Right ventricle myocardium superior (tissue), 1 donor: Measurements from ENCODE around the gene TASP1. TPM values are rescaled to one million over a fixed set of nuclear protein-coding genes. Genes with fewer than 3 reads are reported as not detected.
A peak's percentile ranks its signal among the peaks of the same experiment; 100 is the strongest.
"Not testable (repeated sequence)": the region's sequence is repeated elsewhere in the genome, so short reads cannot be mapped to it uniquely, and the experiment has no call there.

Experiments used
- ATAC-seq: fragments of 200-7000 bp; cut with Tn5 transposase; one replicate; pipeline ENCODE4 v1.9.1; 2020; ENCODE audit warnings: mild to moderate bottlenecking; ENCODE audit not compliant: poor library complexity
- DNase-seq: peaks from one replicate; pipeline ENCODE4 v3.0.0-alpha.2; 2020
- intact Hi-C: fragments of 100-400 bp; cut with DNase I; formaldehyde crosslinking; loops from one replicate; pipeline ENCODE4 v1.11.2; 2022
- total RNA-seq: library from RNA; stranded (reverse); fragmentation: NEBNext Ultra II Directional; extraction: Animal tissue kit (Norgen Biotek cat#: 25700); gene quantifications from one replicate; pipeline ENCODE4 v1.2.1, GENCODE V29; 2021
- donor health status: DM: no; HTN: yes; CAD: no; lungs with severe emphysema.

TASP1 gene
- total RNA-seq, 1 donor from 2014 or later = 4.7 TPM

DNA sequence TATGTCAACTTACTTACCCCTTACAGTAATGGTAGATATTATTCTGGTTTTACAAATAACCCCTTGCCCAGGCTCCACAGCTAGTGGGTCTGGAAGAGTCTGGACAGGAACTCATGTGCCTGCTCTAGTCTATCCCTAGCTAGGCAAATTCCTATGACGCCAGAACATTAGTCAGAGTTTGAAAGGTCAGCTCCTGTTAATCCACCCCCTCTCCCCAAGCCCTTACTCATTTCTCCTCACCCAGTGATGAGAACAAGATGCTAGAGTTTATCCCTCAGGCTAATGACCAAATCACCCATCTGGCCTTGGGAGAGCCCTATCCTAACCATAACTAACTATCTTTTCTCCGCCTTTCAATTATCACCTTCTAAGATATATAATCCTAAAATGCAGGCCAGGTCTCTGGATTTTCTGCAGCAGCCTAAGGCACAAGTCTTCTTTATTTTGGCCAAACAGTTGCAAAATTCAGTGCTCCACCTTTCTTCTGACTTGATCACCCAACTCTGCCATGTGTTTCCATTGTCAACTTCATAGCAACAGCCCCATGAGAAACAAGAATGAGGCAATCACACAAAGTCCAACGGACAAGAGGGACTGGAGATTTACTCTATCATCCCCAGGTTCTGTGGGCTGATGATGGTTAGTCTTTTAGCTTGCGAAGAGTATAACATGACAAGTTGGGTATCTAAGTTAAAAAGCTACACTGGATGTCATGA lies 113.3 kb downstream of the TASP1 start:
- no peak for ATAC-seq
- intact Hi-C loops = no loop called here
- DNase-seq = no peak

DNA sequence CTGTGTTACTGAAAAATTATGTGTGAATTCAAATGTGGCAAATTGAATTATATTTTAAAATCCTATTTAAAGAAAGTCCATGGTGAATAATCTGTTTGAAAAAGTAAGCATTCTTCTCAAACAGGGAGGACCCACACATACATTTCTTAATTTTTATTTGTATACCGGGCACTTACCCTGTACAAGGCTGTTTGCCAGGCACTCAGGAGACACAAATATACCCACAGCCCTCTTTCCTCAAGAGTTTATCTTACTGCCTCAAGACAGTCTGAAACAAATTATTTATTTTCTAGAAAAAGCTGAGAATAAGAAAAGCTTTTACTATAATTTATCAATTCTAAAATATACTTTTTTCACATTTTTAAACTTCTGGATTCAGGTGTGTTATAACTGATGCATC lies 114.4 kb downstream of the TASP1 start:
- ATAC-seq (no peak), DNase-seq (no peak)
- intact Hi-C loops = no loop called here

DNA sequence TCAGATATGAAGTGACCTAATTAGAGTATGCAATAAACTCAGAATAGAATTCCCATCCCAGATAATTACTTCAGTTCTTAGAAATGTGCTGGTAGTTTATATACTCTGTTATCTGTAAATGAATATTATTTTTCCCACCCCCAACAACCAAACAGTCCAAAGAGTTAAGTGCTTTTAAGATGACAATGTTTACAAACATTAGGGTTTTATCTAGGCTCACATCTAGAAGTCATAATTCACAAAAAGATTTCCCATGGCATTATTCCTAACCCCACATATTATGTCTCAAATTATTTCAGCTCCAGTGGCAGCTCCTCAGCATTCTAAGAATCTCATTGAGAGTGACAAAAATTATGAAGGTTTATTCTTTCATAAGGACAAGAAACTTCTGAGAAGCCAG lies 120.9 kb downstream of the TASP1 start:
- intact Hi-C loops = no loop called here
- DNase-seq (no peak), ATAC-seq (no peak)

- ATAC-seq (no peak), DNase-seq (no peak)
- intact Hi-C loops = no loop called here
Measured at GRCh38 chr20:13515796-13516558, 122.8 kb downstream of the TASP1 start.

DNA sequence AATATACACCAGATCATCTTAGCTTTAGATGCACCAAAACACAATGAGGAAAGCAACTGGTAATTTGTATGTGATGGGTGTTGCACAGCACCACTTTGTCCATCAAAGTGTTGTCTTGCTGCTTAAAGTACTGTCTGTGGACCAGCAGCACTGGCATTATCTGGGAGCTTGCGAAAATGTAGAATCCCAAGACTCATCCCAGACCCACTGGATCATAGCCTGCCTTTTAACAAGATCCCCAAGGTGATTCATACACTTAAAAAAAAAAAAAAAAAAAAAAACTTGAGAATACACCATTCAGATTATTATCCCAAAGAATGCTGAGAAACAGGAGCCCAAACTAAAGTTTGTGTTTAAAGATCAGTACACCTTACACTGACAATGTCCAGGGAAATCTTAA lies 123.4 kb downstream of the TASP1 start:
- no peak for DNase-seq
- intact Hi-C loops = no loop called here
- no peak for ATAC-seq

GRCh38 chr20:13510837-13511488 lies 127.8 kb downstream of the TASP1 start:
- DNase-seq (no peak), ATAC-seq (peak; percentile 65)

GRCh38 chr20:13507646-13508045 lies 131.1 kb downstream of the TASP1 start:
- ATAC-seq (no peak), DNase-seq (no peak)
- intact Hi-C loops = no loop called here

More at GRCh38 chr20:13510837-13511488, 127.8 kb downstream of the TASP1 start:
- intact Hi-C loops = no loop called here

DNA sequence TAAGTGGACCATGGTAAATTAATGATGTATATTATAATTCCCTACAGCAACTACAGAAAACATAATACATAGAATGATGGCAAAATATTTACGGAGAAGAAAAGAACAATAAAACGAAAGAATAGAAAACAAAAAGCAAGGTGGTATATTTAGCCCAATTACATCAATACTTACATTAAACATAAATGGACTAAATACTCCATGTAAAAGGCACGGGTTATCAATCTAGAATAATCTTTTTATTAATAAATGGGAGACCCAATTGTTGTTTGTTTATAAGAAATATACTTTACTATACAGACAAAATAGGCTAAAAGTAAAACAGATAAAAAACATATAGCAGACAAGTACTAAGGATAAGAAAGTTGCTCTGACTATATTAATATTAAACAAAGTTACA lies 137.2 kb downstream of the TASP1 start:
- DNase-seq = no peak
- no peak for ATAC-seq
- intact Hi-C loops = no loop called here

DNA sequence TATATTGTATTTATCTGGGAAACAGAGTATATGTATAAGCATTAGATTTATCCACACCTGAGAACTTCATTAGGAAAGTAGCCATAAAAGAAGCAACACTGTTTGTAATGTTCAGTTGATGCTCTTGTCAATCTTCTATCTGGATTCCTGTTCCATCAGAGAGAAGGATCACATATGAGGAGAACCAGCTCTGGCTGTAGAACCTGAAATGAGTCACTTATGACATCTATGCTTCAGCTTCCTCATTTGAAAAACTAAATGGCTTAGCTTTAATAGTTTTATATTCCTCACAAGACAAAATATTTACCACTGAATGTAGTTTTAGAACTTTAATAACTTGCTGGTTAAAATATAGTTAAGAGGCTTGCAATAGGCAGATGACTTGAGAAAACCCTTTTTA lies 144.7 kb downstream of the TASP1 start:
- DNase-seq (no peak), ATAC-seq (no peak)
- intact Hi-C loops = no loop called here

DNA sequence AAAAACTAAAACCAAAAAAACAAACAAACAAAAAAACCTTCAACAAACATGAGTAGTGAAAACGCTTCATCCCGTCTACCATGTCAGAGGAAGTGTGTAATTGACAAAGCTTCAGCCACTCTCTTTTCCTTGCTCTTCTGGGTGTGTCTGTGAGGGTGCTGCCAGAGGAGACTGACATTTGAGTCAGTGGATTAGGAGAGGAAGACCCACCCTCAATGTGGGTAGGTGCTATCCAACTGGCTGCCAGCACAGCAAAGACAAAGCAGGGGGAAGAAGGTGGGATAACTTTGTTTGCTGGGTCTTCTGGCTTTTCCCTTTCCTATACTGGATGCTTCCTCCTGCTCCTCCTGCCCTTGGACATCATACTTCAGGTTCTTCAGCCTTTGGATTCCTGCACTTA lies 145.6 kb downstream of the TASP1 start:
- no peak for ATAC-seq
- DNase-seq = no peak
- intact Hi-C loops = no loop called here

GRCh38 chr20:13492001-13492481 lies 146.7 kb downstream of the TASP1 start:
- intact Hi-C loops = no loop called here
- ATAC-seq = peak; percentile 92
- DNase-seq = peak; percentile 39

DNA sequence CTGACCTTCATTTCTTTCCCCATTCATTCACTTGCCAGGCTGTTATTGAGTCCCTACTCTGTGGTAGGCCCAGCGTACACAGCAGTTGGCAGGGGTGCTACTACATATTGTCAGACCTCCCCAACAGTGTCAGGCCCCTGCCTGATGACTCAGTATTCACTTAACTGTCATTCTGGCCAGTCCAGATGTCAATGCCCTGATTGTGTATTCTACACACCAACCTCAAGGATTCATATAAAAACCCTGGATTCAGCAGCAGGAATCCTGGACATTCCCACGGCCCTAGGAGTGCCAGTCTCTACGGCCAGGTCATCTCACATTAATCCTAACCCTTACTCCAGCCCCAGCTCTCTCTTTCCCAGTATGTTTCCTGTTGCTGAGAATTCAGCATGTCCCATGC lies 151.5 kb downstream of the TASP1 start:
- ATAC-seq = no peak
- no peak for DNase-seq
- intact Hi-C loops = no loop called here

DNA sequence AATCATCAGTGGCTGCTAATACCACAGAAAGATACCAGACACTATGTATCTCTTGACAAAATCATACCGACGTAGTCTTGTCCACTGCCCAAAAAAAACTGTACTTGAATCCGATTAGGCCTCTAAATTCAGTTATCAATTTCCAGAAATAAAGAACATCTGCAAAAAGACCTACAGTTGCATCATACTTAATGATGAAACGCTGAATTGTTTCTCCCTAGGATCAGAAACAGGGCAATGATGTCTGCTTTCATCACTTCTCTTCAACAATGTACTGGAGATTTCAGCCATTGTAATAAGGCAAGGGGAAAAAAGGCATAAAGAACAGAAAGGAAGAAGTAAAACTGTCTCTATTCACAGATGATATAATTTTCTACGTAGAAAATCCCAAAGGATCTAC lies 152.0 kb downstream of the TASP1 start:
- intact Hi-C loops = no loop called here
- DNase-seq (no peak), ATAC-seq (no peak)

DNA sequence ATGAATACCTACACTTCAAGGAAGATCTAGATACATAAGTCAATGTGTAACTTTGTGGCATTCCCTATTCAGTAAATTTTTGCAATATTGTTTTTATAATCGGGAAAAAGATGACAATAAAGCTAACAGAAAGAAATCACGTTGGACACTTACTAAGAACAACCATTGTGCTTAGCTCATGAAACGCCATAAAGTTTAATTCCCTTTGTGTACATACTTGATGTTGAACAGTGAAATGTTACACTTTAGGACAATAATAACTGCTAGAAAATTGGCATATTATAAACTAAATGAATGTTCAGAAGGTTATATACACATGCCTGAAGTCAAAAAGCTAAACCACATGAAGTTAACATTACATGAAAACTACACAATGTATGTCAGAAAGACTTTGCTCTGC lies 153.2 kb downstream of the TASP1 start:
- intact Hi-C loops = no loop called here
- ATAC-seq (no peak), DNase-seq (no peak)

GRCh38 chr20:13485019-13485418 lies 153.7 kb downstream of the TASP1 start:
- ATAC-seq, intact Hi-C loops: not testable (repeated sequence)

GRCh38 chr20:13483472-13483871 lies 155.3 kb downstream of the TASP1 start:
- ATAC-seq, intact Hi-C loops, DNase-seq: not testable (repeated sequence)

More at GRCh38 chr20:13485019-13485418, 153.7 kb downstream of the TASP1 start:
- DNase-seq = not testable (repeated sequence)

GRCh38 chr20:13478366-13478765 lies 160.4 kb downstream of the TASP1 start:
- no peak for DNase-seq
- no peak for ATAC-seq
- intact Hi-C loops = no loop called here

GRCh38 chr20:13474467-13474866 lies 164.3 kb downstream of the TASP1 start:
- intact Hi-C loops = no loop called here
- ATAC-seq (no peak), DNase-seq (no peak)

- no peak for DNase-seq
- intact Hi-C loops = no loop called here
- ATAC-seq = no peak
Measured at GRCh38 chr20:13469262-13469661, 169.5 kb downstream of the TASP1 start.

DNA sequence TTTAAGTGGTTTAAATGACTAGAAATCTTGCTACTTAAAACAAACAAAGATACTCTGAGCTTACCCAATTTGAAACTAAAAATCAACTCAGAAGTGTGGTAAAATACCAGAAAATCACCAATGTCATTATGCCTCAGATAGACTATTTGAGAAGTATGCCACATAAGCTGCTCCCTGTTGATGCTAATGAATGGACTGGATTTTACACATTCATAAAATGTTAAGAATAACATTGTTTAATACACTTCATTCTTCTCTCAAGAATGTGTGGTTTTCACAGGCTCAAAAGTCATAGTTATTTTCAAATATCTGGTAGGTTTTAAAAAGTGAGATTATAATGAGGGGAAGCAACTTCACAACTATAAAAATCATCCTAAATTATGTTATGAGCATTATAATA lies 170.6 kb downstream of the TASP1 start:
- no peak for ATAC-seq
- intact Hi-C loops = no loop called here

More for the DNA sequence above, 170.6 kb downstream of the TASP1 start:
- DNase-seq = no peak
